Measurements from ENCODE around the gene ENKUR. TPM values are rescaled to one million over a fixed set of nuclear protein-coding genes. Genes with fewer than 3 reads are reported as not detected.

ENKUR gene
- total RNA-seq, 1 donor from 2014 or later = not detected

GRCh38 chr10:25047591-25048301 is 31.8 kb upstream of the ENKUR start:
- H3K4me3 ChIP-seq (ENCODE audit: low read depth, low read length) = no peak overlapping the region
- no peak for DNase-seq (ENCODE audit: low read depth)
- TF ChIP-seq CTCF (conservative IDR thresholded peaks at IDR 0.05; ENCODE audit: low read depth, low read length) = no peak

- TF ChIP-seq CTCF (conservative IDR thresholded peaks at IDR 0.05; ENCODE audit: low read depth, low read length) = no peak
- DNase-seq (ENCODE audit: low read depth) = no peak
Measured at GRCh38 chr10:25047088-25047487, 31.1 kb upstream of the ENKUR start.

GRCh38 chr10:25046641-25047040 is 30.7 kb upstream of the ENKUR start:
- no peak for DNase-seq (ENCODE audit: low read depth)
- no peak overlapping the region for H3K4me3 ChIP-seq (ENCODE audit: low read depth, low read length)
- TF ChIP-seq CTCF (conservative IDR thresholded peaks at IDR 0.05; ENCODE audit: low read depth, low read length) = no peak

More at GRCh38 chr10:25047088-25047487, 31.1 kb upstream of the ENKUR start:
- H3K4me3 ChIP-seq (ENCODE audit: low read depth, low read length) = no peak overlapping the region

GRCh38 chr10:25039531-25039930 is 23.6 kb upstream of the ENKUR start:
- H3K4me3 ChIP-seq (ENCODE audit: low read depth, low read length) = no peak overlapping the region
- DNase-seq (ENCODE audit: low read depth) = no peak
- TF ChIP-seq CTCF (conservative IDR thresholded peaks at IDR 0.05; ENCODE audit: low read depth, low read length) = no peak

GRCh38 chr10:25038325-25038724 is 22.4 kb upstream of the ENKUR start:
- H3K4me3 ChIP-seq (ENCODE audit: low read depth, low read length) = no peak overlapping the region
- no peak for DNase-seq (ENCODE audit: low read depth)
- no peak for TF ChIP-seq CTCF (conservative IDR thresholded peaks at IDR 0.05; ENCODE audit: low read depth, low read length)

GRCh38 chr10:25036381-25036780 is 20.4 kb upstream of the ENKUR start:
- DNase-seq (ENCODE audit: low read depth) = no peak
- TF ChIP-seq CTCF (conservative IDR thresholded peaks at IDR 0.05; ENCODE audit: low read depth, low read length) = no peak
- no peak overlapping the region for H3K4me3 ChIP-seq (ENCODE audit: low read depth, low read length)

GRCh38 chr10:25029519-25029918 is 13.6 kb upstream of the ENKUR start:
- no peak overlapping the region for H3K4me3 ChIP-seq (ENCODE audit: low read depth, low read length)

More at GRCh38 chr10:25029519-25029918, 13.6 kb upstream of the ENKUR start:
- DNase-seq (ENCODE audit: low read depth) = no peak
- no peak for TF ChIP-seq CTCF (conservative IDR thresholded peaks at IDR 0.05; ENCODE audit: low read depth, low read length)

Data from epithelial cell of proximal tubule (primary cell).